ENCODE data around the gene ADI1.
"Not testable (repeated sequence)": the region's sequence is repeated elsewhere in the genome, so short reads cannot be mapped to it uniquely, and the experiment has no call there.

Gene ADI1

DNA sequence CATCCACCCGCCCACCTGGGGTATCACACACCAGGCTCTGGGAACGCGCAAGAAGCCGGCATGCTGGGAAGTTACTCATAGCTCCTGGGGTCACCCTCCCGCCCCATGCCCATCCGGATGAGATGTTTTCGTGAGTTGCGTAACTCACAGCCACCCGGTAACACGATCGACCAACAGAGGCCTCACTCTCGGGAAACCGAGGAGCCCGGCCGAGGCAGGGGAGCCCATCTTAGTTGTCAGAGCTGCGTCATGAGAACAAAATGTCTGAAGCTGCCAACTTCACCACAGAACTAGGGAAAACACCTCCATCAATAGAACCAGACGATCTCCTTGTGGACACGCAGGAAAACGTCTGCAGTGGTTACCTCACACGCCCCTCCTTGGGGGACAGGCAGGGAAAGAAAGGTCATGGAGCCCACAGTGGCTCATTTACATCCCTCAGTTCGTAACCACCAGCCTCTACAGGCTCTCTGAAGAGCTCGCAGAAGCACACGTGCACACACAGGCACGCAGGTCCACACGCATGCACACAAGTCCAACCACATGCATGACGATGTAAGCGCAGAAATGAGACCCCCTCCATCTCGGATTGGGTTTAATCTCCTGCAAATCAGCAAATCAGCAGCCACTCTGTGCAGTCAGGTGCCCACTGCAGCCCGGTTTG lies 26.2 kb downstream of the ADI1 start:
- Histone ChIP-seq H3K27me3 (ENCODE audit: insufficient read depth, poor library complexity, severe bottlenecking) (no peaks in the 10 kb centered on the region), H3K4me3 (replicated peaks; ENCODE audit: insufficient read depth, low read length) (no peak overlapping the region), H3K27ac (replicated peaks) (no peak overlapping the region)
- TF ChIP-seq POLR2AphosphoS5 (IDR thresholded peaks at IDR 0.05; ENCODE audit: low read depth) = no peak
- TF ChIP-seq, protein P1, sequence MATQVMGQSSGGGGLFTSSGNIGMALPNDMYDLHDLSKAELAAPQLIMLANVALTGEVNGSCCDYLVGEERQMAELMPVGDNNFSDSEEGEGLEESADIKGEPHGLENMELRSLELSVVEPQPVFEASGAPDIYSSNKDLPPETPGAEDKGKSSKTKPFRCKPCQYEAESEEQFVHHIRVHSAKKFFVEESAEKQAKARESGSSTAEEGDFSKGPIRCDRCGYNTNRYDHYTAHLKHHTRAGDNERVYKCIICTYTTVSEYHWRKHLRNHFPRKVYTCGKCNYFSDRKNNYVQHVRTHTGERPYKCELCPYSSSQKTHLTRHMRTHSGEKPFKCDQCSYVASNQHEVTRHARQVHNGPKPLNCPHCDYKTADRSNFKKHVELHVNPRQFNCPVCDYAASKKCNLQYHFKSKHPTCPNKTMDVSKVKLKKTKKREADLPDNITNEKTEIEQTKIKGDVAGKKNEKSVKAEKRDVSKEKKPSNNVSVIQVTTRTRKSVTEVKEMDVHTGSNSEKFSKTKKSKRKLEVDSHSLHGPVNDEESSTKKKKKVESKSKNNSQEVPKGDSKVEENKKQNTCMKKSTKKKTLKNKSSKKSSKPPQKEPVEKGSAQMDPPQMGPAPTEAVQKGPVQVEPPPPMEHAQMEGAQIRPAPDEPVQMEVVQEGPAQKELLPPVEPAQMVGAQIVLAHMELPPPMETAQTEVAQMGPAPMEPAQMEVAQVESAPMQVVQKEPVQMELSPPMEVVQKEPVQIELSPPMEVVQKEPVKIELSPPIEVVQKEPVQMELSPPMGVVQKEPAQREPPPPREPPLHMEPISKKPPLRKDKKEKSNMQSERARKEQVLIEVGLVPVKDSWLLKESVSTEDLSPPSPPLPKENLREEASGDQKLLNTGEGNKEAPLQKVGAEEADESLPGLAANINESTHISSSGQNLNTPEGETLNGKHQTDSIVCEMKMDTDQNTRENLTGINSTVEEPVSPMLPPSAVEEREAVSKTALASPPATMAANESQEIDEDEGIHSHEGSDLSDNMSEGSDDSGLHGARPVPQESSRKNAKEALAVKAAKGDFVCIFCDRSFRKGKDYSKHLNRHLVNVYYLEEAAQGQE (IDR thresholded peaks at IDR 0.05; ENCODE audit: insufficient replicate concordance, low read depth) = no peak
- no peak for TF ChIP-seq GABPA (IDR thresholded peaks at IDR 0.05; ENCODE audit: low read depth)
- no peak for TF ChIP-seq SPI1 (IDR thresholded peaks at IDR 0.05; ENCODE audit: borderline replicate concordance, low read depth)
- TF ChIP-seq, protein P2, sequence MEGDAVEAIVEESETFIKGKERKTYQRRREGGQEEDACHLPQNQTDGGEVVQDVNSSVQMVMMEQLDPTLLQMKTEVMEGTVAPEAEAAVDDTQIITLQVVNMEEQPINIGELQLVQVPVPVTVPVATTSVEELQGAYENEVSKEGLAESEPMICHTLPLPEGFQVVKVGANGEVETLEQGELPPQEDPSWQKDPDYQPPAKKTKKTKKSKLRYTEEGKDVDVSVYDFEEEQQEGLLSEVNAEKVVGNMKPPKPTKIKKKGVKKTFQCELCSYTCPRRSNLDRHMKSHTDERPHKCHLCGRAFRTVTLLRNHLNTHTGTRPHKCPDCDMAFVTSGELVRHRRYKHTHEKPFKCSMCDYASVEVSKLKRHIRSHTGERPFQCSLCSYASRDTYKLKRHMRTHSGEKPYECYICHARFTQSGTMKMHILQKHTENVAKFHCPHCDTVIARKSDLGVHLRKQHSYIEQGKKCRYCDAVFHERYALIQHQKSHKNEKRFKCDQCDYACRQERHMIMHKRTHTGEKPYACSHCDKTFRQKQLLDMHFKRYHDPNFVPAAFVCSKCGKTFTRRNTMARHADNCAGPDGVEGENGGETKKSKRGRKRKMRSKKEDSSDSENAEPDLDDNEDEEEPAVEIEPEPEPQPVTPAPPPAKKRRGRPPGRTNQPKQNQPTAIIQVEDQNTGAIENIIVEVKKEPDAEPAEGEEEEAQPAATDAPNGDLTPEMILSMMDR (IDR thresholded peaks at IDR 0.05; ENCODE audit: insufficient read depth, low read length) = no peak
- DNase-seq (ENCODE audit: low read depth in 1 of 2, low spot score in 1 of 2) = no peak

DNA sequence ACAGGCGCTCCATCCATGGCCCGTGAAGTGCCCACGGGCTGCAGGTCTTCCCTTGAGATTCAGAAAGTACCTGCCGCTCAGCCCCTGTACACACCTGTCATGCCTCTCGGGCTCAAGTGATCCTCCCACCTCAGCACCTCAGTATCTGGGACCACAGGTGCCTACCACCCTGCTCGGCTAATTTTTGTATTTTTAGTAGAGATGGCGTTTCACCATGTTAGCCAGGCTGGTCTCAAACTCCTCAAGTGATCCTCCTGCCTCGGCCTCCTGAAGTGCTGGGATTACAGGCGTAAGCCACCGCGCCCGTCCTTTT lies 26.9 kb downstream of the ADI1 start:
- not testable (repeated sequence) for H3K4me3 ChIP-seq (replicated peaks; ENCODE audit: insufficient read depth, low read length); H3K27me3 ChIP-seq (ENCODE audit: insufficient read depth, poor library complexity, severe bottlenecking); H3K27ac ChIP-seq (replicated peaks); DNase-seq (ENCODE audit: low read depth in 1 of 2, low spot score in 1 of 2)

DNA sequence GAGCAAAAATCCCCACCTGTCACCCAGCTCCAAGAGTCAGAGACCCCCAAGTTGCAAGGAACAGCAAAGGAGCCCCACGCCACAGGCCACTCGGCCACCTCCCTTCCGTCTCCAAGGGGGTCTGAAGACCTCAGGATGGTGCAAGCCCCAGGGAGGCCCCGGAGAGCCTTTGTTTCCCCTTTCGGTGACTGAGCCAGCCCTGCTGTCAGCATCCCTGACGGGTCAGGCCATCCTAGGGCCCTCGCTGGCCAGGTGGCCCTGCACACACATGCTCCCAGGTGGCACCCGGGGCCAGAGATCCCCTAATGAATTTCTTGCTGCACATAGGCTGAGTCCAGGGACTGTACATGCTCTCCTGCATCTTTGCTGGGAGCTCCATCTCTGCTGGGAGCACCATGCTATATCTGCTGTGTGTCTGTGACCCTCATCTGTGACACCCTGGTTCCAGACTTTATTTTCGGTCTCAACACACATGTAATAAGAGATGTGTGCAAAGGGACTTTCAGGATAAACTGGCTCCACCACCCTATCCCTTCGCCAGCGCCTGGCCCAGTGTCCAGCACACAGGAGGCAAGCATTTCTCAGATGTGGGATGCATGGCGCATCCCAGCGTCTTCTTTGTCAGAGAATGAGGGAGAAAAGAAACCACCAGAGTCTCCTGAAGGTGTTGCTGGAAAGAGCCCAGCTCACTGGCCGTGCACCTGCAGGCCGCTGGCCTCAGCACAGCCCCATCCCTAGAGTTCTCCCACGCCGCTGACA lies 27.4 kb downstream of the ADI1 start:
- DNase-seq (ENCODE audit: low read depth in 1 of 2, low spot score in 1 of 2) = no peak
- no peak overlapping the region for H3K4me3 ChIP-seq (replicated peaks; ENCODE audit: insufficient read depth, low read length)
- TF ChIP-seq, protein P2 (IDR thresholded peaks at IDR 0.05; ENCODE audit: insufficient read depth, low read length) = no peak
- TF ChIP-seq SPI1 (IDR thresholded peaks at IDR 0.05; ENCODE audit: borderline replicate concordance, low read depth) (no peak), POLR2AphosphoS5 (IDR thresholded peaks at IDR 0.05; ENCODE audit: low read depth) (no peak), GABPA (IDR thresholded peaks at IDR 0.05; ENCODE audit: low read depth) (no peak)
- TF ChIP-seq, protein P1 (IDR thresholded peaks at IDR 0.05; ENCODE audit: insufficient replicate concordance, low read depth) = no peak
- no peak overlapping the region for H3K27ac ChIP-seq (replicated peaks)
- H3K27me3 ChIP-seq (ENCODE audit: insufficient read depth, poor library complexity, severe bottlenecking) = no peaks in the 10 kb centered on the region

DNA sequence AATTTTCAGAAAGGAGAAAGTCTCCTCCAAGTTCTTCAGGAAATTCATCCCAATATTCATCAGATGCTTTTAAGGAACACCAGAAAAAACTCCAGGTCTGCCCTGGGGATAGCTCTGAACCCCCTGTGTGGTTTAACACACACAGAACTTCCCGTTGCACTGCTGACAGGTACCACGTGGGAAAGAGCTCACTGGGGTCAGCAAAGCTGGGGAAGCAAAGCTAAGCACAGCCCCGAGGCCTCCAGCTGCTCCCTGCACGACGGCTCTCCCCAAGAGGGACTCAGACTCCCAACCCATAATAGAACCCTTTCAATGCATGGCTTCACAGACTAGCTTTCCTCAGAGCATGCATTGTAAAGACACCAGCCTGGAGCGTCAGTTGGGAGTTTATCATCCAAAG lies 28.0 kb downstream of the ADI1 start:
- peak in 1 of 2 experiments; percentile 14 for DNase-seq (ENCODE audit: low read depth in 1 of 2, low spot score in 1 of 2)
- TF ChIP-seq POLR2AphosphoS5 (IDR thresholded peaks at IDR 0.05; ENCODE audit: low read depth) (no peak), GABPA (IDR thresholded peaks at IDR 0.05; ENCODE audit: low read depth) (no peak), SPI1 (IDR thresholded peaks at IDR 0.05; ENCODE audit: borderline replicate concordance, low read depth) (no peak)
- TF ChIP-seq, protein P1 (IDR thresholded peaks at IDR 0.05; ENCODE audit: insufficient replicate concordance, low read depth) = no peak
- TF ChIP-seq, protein P2 (IDR thresholded peaks at IDR 0.05; ENCODE audit: insufficient read depth, low read length) = no peak
- Histone ChIP-seq H3K4me3 (replicated peaks; ENCODE audit: insufficient read depth, low read length) (no peak overlapping the region), H3K27ac (replicated peaks) (no peak overlapping the region), H3K27me3 (ENCODE audit: insufficient read depth, poor library complexity, severe bottlenecking) (no peaks in the 10 kb centered on the region)

All from HL-60 (cell line).